Lower leg skin (tissue), 3 donors: ENCODE measurements around the gene CELF1.

Experiments
- CTCF ChIP-seq, 3 donors: fragments of 450-650 bp; IDR thresholded peaks; one replicate each; pipeline ENCODE4 v1.5.1; 2016; ENCODE audit warnings: antibody characterized with exemption in 3 of 3, mild to moderate bottlenecking in 3 of 3, moderate library complexity in 2 of 3
- POLR2A ChIP-seq, 2 donors: fragments of 450-650 bp; IDR thresholded peaks; one replicate each; pipeline ENCODE4 v1.6.1; 2016 to 2017; ENCODE audit warnings: antibody characterized with exemption in 2 of 2, mild to moderate bottlenecking in 1 of 2, moderate library complexity in 1 of 2

GRCh38 chr11:47468598-47469214 lies 84.2 kb downstream of the CELF1 start:
- TF ChIP-seq CTCF (IDR thresholded peaks at IDR 0.05) (no peak), POLR2A (IDR thresholded peaks at IDR 0.05) (no peak)
